Gastroesophageal sphincter (tissue), 3 donors: Measurements from ENCODE around the gene RNU5B-1.

Experiments
- POLR2A ChIP-seq, 2 donors: fragments of 450-650 bp; IDR thresholded peaks; one replicate each; pipeline ENCODE4 v1.6.1; 2017; ENCODE audit warnings: antibody characterized with exemption in 2 of 2, mild to moderate bottlenecking in 2 of 2, moderate library complexity in 1 of 2
- POLR2AphosphoS5 ChIP-seq: sonication (generic); formaldehyde crosslinking; IDR thresholded peaks from one replicate; pipeline ENCODE4 v1.6.1; 2017; ENCODE audit warnings: antibody characterized with exemption
- TF ChIP-seq, protein P1 (sequence below), 4 experiments: fragments of 200-600 bp in 2 of 4; fragments of 450-650 bp in 2 of 4; sonication (generic) in 1 of 4; IDR thresholded peaks; one replicate each; pipeline ENCODE4 v1.5.1; 2017 to 2019; ENCODE audit warnings: antibody characterized with exemption in 4 of 4, mild to moderate bottlenecking in 2 of 4, moderate library complexity in 2 of 4

DNA sequence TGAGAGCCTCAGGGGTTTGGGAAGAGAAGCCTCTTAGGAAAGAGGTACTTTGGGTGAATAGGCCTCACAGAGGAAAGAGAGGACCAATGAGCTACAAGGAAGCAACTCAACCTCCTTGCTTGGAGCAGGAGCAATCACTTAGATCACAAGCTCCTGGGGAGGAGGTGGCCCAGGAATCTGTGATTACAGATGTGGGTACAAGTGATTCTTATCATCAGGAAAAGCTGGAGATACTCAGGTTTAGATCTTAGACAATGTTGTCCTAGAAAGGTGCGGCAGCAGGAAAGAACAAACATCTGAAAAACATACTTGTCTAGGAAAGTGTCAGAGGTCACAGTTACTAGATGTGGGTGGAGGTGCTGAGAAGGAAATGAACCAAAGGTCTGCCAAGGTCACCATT is 26.0 kb upstream of the RNU5B-1 start:
- TF ChIP-seq, protein P1, sequence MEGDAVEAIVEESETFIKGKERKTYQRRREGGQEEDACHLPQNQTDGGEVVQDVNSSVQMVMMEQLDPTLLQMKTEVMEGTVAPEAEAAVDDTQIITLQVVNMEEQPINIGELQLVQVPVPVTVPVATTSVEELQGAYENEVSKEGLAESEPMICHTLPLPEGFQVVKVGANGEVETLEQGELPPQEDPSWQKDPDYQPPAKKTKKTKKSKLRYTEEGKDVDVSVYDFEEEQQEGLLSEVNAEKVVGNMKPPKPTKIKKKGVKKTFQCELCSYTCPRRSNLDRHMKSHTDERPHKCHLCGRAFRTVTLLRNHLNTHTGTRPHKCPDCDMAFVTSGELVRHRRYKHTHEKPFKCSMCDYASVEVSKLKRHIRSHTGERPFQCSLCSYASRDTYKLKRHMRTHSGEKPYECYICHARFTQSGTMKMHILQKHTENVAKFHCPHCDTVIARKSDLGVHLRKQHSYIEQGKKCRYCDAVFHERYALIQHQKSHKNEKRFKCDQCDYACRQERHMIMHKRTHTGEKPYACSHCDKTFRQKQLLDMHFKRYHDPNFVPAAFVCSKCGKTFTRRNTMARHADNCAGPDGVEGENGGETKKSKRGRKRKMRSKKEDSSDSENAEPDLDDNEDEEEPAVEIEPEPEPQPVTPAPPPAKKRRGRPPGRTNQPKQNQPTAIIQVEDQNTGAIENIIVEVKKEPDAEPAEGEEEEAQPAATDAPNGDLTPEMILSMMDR (IDR thresholded peaks at IDR 0.05): no peak
- TF ChIP-seq POLR2AphosphoS5 (no peak), POLR2A (IDR thresholded peaks at IDR 0.05) (no peak)
